ENCODE measurements around the gene TMEM8B.

TMEM8B gene

GRCh38 chr9:35914301-35914807, 85.3 kb downstream of the TMEM8B start:
- H3K9me2 ChIP-seq (replicated peaks; ENCODE audit: low read depth, low read length), result no peaks in the 10 kb centered on the region
- no peaks in the 10 kb centered on the region for H3K79me2 ChIP-seq (ENCODE audit: insufficient read depth, low read length)
- no peak overlapping the region for H2AFZ ChIP-seq (ENCODE audit: low read length)
- no peak overlapping the region for H3K4me2 ChIP-seq (ENCODE audit: low read depth, low read length, poor library complexity, severe bottlenecking)
- H3K9me3 ChIP-seq (ENCODE audit: insufficient read depth, low read depth, low read length), result no peaks in the 10 kb centered on the region
- H4K20me1 ChIP-seq (ENCODE audit: insufficient read depth, low read length, poor library complexity, severe bottlenecking), result no peaks in the 10 kb centered on the region
- no peak overlapping the region for H3K9ac ChIP-seq (ENCODE audit: low read depth, low read length, poor library complexity, severe bottlenecking)
- peaks cover 26% of the 10 kb centered on the region for H3K4me1 ChIP-seq (ENCODE audit: insufficient read depth, low read length, poor library complexity, severe bottlenecking)
- H3K36me3 ChIP-seq (ENCODE audit: insufficient read depth, low read length), result no peaks in the 10 kb centered on the region
- peaks cover 7% of the 10 kb centered on the region for H3F3A ChIP-seq (ENCODE audit: low read depth)
- no peak overlapping the region for H3K4me3 ChIP-seq (ENCODE audit: low read length, poor library complexity, severe bottlenecking)
- no peaks in the 10 kb centered on the region for H3K27me3 ChIP-seq (ENCODE audit: insufficient read depth, low read length, poor library complexity, severe bottlenecking)
- TF ChIP-seq EZH2phosphoT487 (IDR thresholded peaks at IDR 0.05; ENCODE audit: borderline replicate concordance) (no peak), CTCF (conservative IDR thresholded peaks at IDR 0.05; ENCODE audit: low read length) (no peak)

Measured in Loucy (cell line).